Dermis lymphatic vessel endothelial cell (primary cell): ENCODE measurements around the gene AMDHD2. TPM values are rescaled to one million over a fixed set of nuclear protein-coding genes. Genes with fewer than 3 reads are reported as not detected.

ENCODE experiments used
- total RNA-seq: library from RNA; depleted of rRNA; stranded (reverse); fragments of >200 nt; gene quantifications from 2 replicates; pipeline ENCODE4 v1.2.1, GENCODE V29; 2014

AMDHD2 gene
- 31.8 and 37.8 TPM in 2 replicates for total RNA-seq

GRCh38 chr16:2520097-2520783, at the start of gene AMDHD2:
TSS of gene AMDHD2 (plus strand) at chr16:2520371. CDS start at chr16:2520459, 88 bp downstream.

GRCh38 chr16:2471016-2471652, 49.0 kb upstream of the AMDHD2 start, which contains the start of gene NTN3:
TSS of gene NTN3 (plus strand) at chr16:2471297. CDS start at chr16:2471702, 405 bp downstream.

GRCh38 chr16:2474877-2475412, 45.2 kb upstream of the AMDHD2 start, which contains the start of gene TBC1D24:
TSS of gene TBC1D24 (plus strand) at chr16:2475127. CDS start at chr16:2496149, 21,022 bp downstream.

GRCh38 chr16:2513405-2514332, 6.5 kb upstream of the AMDHD2 start, which contains the start of gene ATP6V0C:
TSS of gene ATP6V0C (plus strand) at chr16:2513952. CDS start at chr16:2514104, 152 bp downstream.

GRCh38 chr16:2531371-2531695, 11.2 kb downstream of the AMDHD2 start, which contains the start of gene CEMP1:
TSS of gene CEMP1 (minus strand) at chr16:2531408. CDS start at chr16:2531073, 335 bp downstream.

GRCh38 chr16:2537451-2538379, 17.5 kb downstream of the AMDHD2 start, which contains the start of gene PDPK1:
TSS of gene PDPK1 (plus strand) at chr16:2538021. CDS start at chr16:2538113, 92 bp downstream.

Other genes with a start within 250 kb of the AMDHD2 start
- 11.4 and 20.8 TPM in 2 replicates for gene ABCA3, start 179.6 kb upstream of the AMDHD2 start, total RNA-seq
- 7.0 and 9.1 TPM in 2 replicates for gene CCNF, start 90.9 kb upstream of the AMDHD2 start, total RNA-seq
- gene TEDC2, start 60.3 kb upstream of the AMDHD2 start, total RNA-seq, result 1.7 and 2.1 TPM in 2 replicates
- 0.09 TPM in 1 of 2 replicates, not detected in the other for gene NTN3, start 49.1 kb upstream of the AMDHD2 start, total RNA-seq
- 5.9 and 8.1 TPM in 2 replicates for gene TBC1D24, start 45.2 kb upstream of the AMDHD2 start, total RNA-seq
- 5.9 and 6.4 TPM in 2 replicates for gene ATP6V0C, start 6.4 kb upstream of the AMDHD2 start, total RNA-seq
- not detected in 2 replicates for gene CEMP1, start 11.0 kb downstream of the AMDHD2 start, total RNA-seq
- 14.1 and 14.9 TPM in 2 replicates for gene PDPK1, start 17.6 kb downstream of the AMDHD2 start, total RNA-seq
- gene KCTD5, start 162.2 kb downstream of the AMDHD2 start, total RNA-seq, result 13.3 and 15.0 TPM in 2 replicates
- gene PRSS27, start 199.9 kb downstream of the AMDHD2 start, total RNA-seq, result 0.22 and 0.26 TPM in 2 replicates
- gene SRRM2, start 232.3 kb downstream of the AMDHD2 start, total RNA-seq, result 32.2 and 35.8 TPM in 2 replicates